Smooth muscle cell (in vitro differentiated cells): ENCODE measurements around the gene DNAH1. TPM values are rescaled to one million over a fixed set of nuclear protein-coding genes. Genes with fewer than 3 reads are reported as not detected.

Source experiments
- DNase-seq: peaks from one replicate; lab custom pipeline; 2025; ENCODE audit not compliant: unreplicated experiment; lab: John Stamatoyannopoulos, UW
- H2AFZ ChIP-seq: fragments of 200-600 bp; sonication (generic); 2 replicates; pipeline ENCODE4 v1.6.0; 2016; ENCODE audit warnings: antibody characterized with exemption, low read depth, mild to moderate bottlenecking
- H3F3A ChIP-seq: fragments of 200-600 bp; sonication (generic); 2 replicates; pipeline ENCODE4 v1.6.0; 2017; ENCODE audit warnings: antibody characterized with exemption, low read depth
- H3K27ac ChIP-seq: fragments of 200-600 bp; sonication (generic); 2 replicates; pipeline ENCODE4 v1.5.1; 2016; ENCODE audit warnings: low read depth, mild to moderate bottlenecking
- H3K27me3 ChIP-seq: fragments of 200-600 bp; sonication (generic); 2 replicates; pipeline ENCODE4 v1.6.1; 2016; ENCODE audit warnings: low read depth, mild to moderate bottlenecking
- H3K36me3 ChIP-seq: fragments of 200-600 bp; sonication (generic); 2 replicates; pipeline ENCODE4 v1.5.1; 2016; ENCODE audit warnings: low read depth
- H3K4me1 ChIP-seq: fragments of 200-600 bp; sonication (generic); 2 replicates; pipeline ENCODE4 v1.5.1; 2016; ENCODE audit warnings: low read depth
- H3K4me2 ChIP-seq: fragments of 200-600 bp; sonication (generic); 2 replicates; pipeline ENCODE4 v1.6.0; 2016; ENCODE audit warnings: mild to moderate bottlenecking
- H3K4me3 ChIP-seq: fragments of 200-600 bp; sonication (generic); 2 replicates; pipeline ENCODE4 v1.5.1; 2016; ENCODE audit warnings: mild to moderate bottlenecking
- H3K79me2 ChIP-seq: fragments of 200-600 bp; sonication (generic); 2 replicates; pipeline ENCODE4 v1.6.0; 2016; ENCODE audit warnings: low read depth, mild to moderate bottlenecking
- H3K9ac ChIP-seq: fragments of 200-600 bp; sonication (generic); 2 replicates; pipeline ENCODE4 v1.6.0; 2016; ENCODE audit warnings: low read depth
- H3K9me3 ChIP-seq: fragments of 200-600 bp; sonication (generic); replicated peaks from 2 replicates; pipeline ENCODE4 v1.5.1; 2016; ENCODE audit warnings: low read depth
- H4K20me1 ChIP-seq: fragments of 200-600 bp; sonication (generic); 2 replicates; pipeline ENCODE4 v1.6.0; 2016; ENCODE audit warnings: low read depth
- WGBS: methylation state at CpG from one replicate; pipeline ENCODE4 v1.1.7; 2016; ENCODE audit warnings: low lambda C conversion rate; 5-methylcytosine and 5-hydroxymethylcytosine counted together
- polyA plus RNA-seq: library from polyadenylated mRNA; unstranded; fragments of >200 nt; fragmentation: Nextera tagmentation; extraction: Ambion mirVana; gene quantifications from 2 replicates; pipeline ENCODE4 v1.2.1, GENCODE V29; 2016
- total RNA-seq: library from RNA; depleted of rRNA; stranded (reverse); fragments of >200 nt; gene quantifications from 2 replicates; pipeline ENCODE4 v1.2.3, GENCODE V29; 2014
- TF ChIP-seq, protein P1 (sequence below): fragments of 200-600 bp; sonication (generic); IDR thresholded peaks from 2 replicates; pipeline ENCODE4 v1.5.1; 2017; ENCODE audit warnings: borderline replicate concordance, mild to moderate bottlenecking, antibody characterized with exemption; ENCODE audit not compliant: insufficient read depth, poor library complexity, severe bottlenecking

The DNAH1 gene
- total and polyA plus RNA-seq, 2 experiments from 2014 or later = 0.54 to 3.7 TPM

DNA sequence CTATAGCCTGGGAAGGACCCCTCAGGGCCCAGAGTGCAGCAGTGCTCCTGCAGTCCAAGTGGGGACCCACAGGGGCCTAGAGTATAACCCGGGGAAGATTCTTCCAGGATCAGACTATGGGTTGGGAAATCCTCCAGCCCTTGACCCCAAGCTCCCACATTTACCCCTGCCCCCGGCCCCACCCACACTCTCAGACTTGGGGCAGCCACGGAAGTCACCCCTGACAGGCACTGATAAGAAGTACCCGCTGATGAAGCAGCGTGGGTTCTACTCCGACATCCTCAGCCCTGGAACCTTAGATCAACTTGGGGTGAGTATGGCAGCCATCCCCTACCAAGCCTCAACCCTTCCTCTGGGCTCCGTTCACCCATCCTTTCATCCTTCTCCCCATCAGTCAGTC is 6.3 kb downstream of the DNAH1 start:
- WGBS = 94% methylated on average over 7 of the region's 7 CpGs
- H2AFZ ChIP-seq = no peak overlapping the region
- no peak for DNase-seq

DNA sequence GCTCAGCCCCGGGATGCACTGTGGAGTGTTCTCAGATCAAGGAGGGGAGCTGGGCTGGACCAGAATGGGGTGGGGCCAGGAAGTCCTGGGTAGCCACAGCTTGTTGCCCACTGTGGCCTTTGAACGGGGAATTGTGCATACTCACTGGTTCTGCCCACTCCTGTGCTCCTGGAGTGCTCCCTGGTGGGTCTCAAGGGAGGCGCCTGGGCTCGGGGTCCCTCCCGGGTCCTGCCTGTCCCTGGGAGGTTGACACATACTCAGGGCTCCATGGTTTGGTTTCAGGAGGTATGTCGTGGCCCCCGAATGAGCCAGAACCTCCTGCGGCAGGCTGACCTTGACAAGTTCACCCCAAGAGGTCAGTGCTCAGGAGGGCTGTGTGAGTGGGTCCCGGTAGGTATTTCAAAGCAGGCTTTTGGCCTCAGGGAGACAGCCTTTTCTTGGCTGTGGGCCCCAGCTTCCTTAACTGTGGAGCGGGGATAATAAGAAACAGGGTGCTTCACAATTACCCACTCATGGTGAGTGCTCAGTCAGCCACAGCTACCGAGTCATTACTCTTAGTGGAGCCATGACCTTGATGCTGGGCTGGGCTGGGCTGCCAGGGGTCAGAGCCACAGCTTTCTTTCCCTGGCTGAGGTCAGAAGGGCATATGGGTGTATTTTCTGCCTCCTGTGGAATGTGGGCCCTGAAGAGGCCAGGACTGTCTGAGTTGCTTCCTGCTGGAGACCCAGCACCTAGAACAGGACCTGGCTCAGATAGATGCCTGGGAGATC is 7.6 kb downstream of the DNAH1 start:
- H3K9ac ChIP-seq = no peak overlapping the region
- DNase-seq = no peak

More for the DNA sequence above, 6.3 kb downstream of the DNAH1 start:
- Histone ChIP-seq H3K4me1 (peaks cover under 1% of the 10 kb centered on the region), H3K9ac (no peak overlapping the region), H3K79me2 (no peaks in the 10 kb centered on the region), H3K36me3 (no peaks in the 10 kb centered on the region), H3K27me3 (no peaks in the 10 kb centered on the region), H3K9me3 (no peaks in the 10 kb centered on the region), H3K27ac (no peak overlapping the region), H3K4me3 (no peak overlapping the region), H3K4me2 (no peak overlapping the region), H4K20me1 (no peaks in the 10 kb centered on the region), H3F3A (no peaks in the 10 kb centered on the region)
- TF ChIP-seq, protein P1, sequence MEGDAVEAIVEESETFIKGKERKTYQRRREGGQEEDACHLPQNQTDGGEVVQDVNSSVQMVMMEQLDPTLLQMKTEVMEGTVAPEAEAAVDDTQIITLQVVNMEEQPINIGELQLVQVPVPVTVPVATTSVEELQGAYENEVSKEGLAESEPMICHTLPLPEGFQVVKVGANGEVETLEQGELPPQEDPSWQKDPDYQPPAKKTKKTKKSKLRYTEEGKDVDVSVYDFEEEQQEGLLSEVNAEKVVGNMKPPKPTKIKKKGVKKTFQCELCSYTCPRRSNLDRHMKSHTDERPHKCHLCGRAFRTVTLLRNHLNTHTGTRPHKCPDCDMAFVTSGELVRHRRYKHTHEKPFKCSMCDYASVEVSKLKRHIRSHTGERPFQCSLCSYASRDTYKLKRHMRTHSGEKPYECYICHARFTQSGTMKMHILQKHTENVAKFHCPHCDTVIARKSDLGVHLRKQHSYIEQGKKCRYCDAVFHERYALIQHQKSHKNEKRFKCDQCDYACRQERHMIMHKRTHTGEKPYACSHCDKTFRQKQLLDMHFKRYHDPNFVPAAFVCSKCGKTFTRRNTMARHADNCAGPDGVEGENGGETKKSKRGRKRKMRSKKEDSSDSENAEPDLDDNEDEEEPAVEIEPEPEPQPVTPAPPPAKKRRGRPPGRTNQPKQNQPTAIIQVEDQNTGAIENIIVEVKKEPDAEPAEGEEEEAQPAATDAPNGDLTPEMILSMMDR = no peak

DNA sequence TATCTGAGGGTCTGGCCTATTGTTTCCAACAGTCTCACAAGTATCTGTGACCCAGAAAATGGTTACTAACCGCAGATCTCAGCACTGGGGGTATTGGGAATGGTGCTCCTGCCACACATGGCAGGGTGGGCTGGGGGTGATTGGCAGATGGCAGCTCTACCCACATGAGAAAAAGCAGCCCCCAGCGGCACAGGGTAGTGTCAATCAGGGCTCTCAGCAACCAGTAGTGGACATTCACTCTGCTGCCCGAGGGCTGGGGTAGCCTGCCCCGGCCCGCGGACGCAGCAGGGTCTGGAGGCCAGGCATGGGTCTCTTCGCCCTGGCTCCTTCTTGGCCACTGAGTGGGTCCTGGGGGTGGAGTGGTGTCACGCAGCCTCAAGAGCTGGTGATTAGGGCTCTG is 8.6 kb downstream of the DNAH1 start:
- no peak for DNase-seq
- Histone ChIP-seq H3K4me1 (no peaks in the 10 kb centered on the region), H3K9me3 (no peaks in the 10 kb centered on the region), H3K9ac (no peak overlapping the region), H3K79me2 (no peaks in the 10 kb centered on the region), H3K4me3 (no peak overlapping the region), H3F3A (no peaks in the 10 kb centered on the region), H3K4me2 (no peak overlapping the region), H4K20me1 (no peaks in the 10 kb centered on the region), H2AFZ (no peak overlapping the region), H3K36me3 (no peaks in the 10 kb centered on the region), H3K27me3 (no peaks in the 10 kb centered on the region), H3K27ac (no peak overlapping the region)
- TF ChIP-seq, protein P1 = no peak
- WGBS = 95% methylated on average over 9 of the region's 9 CpGs

More for the DNA sequence above, 7.6 kb downstream of the DNAH1 start:
- H4K20me1 ChIP-seq = no peaks in the 10 kb centered on the region
- H3K27me3 ChIP-seq = no peaks in the 10 kb centered on the region
- H2AFZ ChIP-seq = no peak overlapping the region
- no peaks in the 10 kb centered on the region for H3F3A ChIP-seq
- no peak overlapping the region for H3K27ac ChIP-seq
- 89% methylated on average over 11 of the region's 11 CpGs for WGBS
- H3K9me3 ChIP-seq = no peaks in the 10 kb centered on the region
- no peaks in the 10 kb centered on the region for H3K36me3 ChIP-seq
- H3K79me2 ChIP-seq = no peaks in the 10 kb centered on the region
- H3K4me1 ChIP-seq = no peaks in the 10 kb centered on the region
- no peak overlapping the region for H3K4me3 ChIP-seq
- TF ChIP-seq, protein P1 = no peak
- no peak overlapping the region for H3K4me2 ChIP-seq

DNA sequence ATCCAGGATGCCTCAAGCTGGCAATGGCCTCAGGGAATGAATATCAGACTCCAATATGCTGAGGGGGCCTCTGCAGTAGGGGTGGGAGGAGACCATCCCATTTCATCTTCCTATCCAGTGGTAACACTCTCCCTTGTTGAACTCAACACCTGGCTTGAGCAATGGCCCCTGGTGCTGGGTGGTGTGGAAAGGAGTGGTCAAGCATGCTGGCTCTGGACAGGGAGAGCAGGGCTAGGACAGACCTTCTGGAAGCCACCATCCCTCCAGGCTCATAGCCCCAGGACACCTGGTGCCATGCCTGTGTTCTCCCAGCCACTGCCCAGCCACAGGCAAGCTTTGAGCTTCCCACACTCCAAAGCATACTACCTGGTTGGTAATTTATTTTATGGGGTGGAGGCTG is 9.6 kb downstream of the DNAH1 start:
- no peak for DNase-seq
- no peaks in the 10 kb centered on the region for H3K36me3 ChIP-seq
- H4K20me1 ChIP-seq = no peaks in the 10 kb centered on the region
- no peak overlapping the region for H3K4me3 ChIP-seq
- H2AFZ ChIP-seq = no peak overlapping the region
- no peak overlapping the region for H3K27ac ChIP-seq
- H3K9me3 ChIP-seq = no peaks in the 10 kb centered on the region
- no peaks in the 10 kb centered on the region for H3K79me2 ChIP-seq
- H3K4me2 ChIP-seq = no peak overlapping the region
- no peak overlapping the region for H3K9ac ChIP-seq
- H3K27me3 ChIP-seq = no peaks in the 10 kb centered on the region
- H3K4me1 ChIP-seq = no peaks in the 10 kb centered on the region
- no peaks in the 10 kb centered on the region for H3F3A ChIP-seq
- TF ChIP-seq, protein P1 = no peak
